NCI-H1048 (cell line): Measurements from ENCODE around the gene PPM1F.

Experiments
- DNase-seq: peaks from one replicate; lab custom pipeline; 2025; lab: John Stamatoyannopoulos, UW

The PPM1F gene

DNA sequence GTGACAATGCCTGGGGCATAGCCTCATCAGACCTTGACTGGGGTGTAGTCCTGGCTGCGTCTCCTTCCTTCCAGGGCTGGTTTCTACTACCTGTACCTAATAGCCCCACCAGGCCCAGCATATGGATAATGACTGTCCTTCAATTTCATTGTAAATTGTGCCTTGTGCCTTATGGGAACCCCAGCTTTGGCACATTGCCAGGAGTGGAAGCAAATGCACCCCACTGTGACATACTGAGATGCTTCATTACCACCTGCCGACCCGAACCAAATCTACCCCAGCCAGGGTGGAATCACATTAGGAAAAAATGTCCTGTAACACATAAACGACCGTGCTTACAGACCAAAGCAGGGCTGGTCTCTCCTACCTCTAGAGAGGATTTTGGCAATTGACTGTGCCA is 22.6 kb upstream of the PPM1F start:
- no peak for DNase-seq

- DNase-seq, result no peak
Observed at GRCh38 chr22:21974058-21974649, 21.5 kb upstream of the PPM1F start.

- DNase-seq, result no peak
Observed at GRCh38 chr22:21972806-21973205, 20.2 kb upstream of the PPM1F start.

DNA sequence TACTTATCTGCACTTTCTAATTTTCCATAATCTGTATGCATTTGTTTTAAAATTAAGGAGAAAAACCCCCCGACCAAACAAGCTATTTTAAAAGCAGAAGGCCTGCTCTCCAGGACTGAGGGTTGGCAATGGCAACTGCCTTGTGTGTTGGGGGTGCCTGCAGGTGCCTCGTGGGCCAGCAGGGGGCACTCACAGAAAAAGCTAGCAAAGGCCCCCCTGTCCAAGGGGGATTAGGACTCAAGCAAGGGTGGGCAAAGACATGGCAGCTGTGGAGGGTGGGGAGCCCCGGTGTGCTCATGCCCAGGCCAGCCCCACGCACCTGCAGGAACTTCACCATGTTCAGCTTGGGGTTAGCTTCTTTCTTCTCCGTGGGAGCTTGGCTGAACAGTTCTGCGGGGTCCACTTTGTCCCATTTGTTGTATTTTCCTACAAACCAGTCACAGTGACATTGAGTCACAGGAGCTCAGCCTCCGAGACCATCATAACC is 19.7 kb upstream of the PPM1F start:
- no peak for DNase-seq

DNA sequence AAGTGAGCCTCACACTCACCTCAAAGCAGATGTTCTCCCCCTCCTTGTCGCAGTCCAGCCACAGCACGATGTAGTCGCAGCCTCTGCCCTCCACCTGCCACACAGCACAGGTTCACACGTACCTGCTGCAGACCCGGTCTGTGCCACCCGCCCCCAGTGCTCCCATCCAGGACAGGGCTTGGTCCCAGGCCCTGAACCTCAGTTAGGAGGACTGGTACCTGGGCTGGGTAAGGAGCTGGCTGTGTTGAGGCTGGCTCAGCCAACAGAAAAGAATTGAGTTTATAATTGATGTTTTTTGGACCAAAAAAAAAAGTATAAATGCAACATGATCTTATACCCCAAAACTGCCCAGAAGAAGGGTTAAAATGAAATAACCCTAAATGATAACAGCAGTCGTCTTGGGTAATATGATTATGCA is 19.2 kb upstream of the PPM1F start:
- DNase-seq, result no peak

DNA sequence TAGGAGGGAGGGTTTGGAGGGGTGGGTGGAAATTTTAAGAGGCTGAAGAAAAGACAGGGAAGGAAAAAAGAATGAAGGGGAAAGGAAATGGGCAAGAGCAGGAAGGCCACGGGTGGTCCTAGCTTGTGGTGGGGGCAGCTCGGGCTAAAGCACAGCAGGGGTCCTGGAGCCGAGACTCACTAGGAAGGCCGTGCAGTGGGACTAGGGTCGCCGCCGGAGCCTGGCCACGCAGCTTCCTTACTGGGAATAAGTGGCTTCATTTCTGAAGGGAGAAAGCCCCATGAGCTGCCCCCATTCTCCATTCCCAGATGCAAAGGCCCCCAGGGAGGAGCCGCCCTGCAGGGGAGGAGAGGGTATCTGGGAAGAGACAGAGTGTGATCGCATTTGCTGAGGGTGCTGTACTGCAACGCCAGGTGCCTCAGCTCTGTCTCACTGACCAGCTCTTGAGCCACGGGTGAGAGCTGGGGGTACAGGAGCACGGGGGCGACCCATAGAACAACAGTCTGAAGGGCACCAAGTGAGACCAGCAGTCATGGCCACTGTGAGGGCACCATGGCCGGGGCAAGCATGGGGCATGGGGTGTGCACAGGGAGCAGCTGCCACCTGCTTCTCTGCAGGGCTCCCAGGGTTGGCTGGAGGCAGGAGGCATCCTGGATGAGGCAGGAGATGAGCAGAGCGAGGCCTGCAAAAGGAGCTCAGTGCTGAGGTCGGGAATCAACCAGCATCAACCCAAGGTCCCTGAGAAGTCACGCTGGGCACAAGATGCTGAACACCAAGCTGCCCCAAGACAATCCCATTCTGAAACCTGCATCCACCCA is 18.4 kb upstream of the PPM1F start:
- DNase-seq, result no peak

DNA sequence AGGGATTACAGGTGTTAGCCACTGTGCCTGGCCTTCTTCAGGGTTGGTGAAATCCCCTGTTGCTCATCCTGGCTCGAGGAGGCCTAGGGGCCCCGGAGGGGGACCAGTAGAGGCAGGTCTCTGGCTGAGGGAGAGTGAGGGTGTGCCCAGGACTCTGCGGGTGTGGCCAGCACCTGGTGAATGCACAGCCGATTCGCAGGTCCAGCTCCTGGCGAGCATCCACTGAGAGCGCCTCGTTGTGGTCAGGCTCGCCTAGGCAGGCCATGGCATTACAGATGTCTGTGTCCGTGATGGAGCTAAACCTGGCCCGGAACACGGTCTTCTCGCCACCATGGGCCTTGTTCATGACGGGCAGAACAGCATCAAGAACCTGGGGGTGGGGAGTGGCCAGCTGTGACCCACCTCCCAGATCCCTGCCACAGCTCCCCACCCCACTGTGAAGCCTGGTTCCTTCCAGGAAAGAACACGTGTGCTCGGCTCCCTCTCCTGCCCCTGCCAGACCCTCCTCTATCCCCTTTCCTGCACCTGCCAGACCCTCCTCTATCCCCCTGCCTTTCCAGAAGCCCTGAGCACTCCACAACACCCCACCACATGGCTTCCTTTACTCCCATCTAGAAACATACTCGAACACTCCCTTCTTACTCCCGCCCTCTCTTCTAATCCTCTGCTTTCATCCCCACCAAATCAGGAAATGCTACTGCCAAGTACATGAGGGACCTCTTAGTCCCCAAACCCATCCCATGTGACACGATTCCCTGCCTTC is 17.6 kb upstream of the PPM1F start:
- no peak for DNase-seq

DNA sequence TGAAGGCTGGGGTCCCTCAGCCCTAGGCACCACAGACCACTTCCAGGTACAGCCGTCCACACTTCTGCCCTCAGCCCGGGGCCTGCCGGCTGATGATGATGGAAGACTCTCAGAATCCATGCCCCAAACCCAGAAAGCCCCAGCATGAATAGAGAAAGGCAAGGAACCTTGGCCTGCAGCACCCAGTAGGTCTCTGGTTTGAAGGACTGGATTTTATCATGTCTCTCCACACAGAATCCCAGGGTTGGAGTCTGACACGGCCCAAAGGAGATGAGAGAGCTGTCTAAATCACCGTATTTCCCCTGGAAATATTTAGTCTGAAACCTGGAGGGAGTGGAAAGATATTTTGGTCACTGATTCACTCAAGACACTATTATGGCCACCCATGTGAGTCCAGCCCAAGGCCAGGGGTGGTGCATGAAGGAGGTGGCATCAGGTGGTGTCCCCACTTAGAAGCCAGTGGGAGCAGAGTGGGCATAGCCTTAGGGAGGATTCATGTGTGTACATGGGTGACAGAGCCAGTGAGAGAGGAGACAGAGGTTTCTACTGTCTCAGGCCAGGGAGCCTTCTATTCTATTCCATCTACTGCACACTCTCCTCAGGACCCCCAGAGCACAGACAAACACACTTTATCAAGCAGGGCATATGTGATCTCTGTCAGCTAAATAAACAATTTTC is 15.9 kb upstream of the PPM1F start:
- no peak for DNase-seq

DNA sequence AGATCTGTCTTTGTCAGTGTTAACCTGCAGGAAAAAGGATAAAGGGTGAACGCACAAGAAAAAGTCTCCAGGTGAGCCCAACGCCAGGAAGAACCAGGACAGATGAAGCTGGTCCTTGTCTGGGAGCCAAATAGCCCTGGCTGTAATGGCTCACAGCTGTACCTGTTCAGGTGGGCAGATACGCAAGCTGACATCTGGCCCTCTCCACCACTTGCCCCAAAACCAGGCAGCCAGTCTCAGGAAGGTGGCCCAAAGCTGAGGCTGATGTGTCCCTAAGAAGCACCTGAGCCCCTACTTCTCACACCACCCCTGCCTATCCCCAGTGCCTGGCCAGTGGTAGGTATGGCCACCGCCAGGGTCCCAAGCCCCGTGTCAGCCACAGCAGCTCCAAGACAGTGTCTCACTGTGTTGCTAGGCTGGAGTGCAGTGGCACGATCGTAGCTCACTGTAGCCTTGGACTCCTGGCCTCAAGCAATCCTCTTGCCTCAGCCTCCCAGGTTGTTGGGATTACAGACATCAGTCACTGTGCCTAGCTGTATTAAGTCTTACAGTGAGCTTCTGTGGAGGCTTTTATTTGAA is 15.1 kb upstream of the PPM1F start:
- DNase-seq, result no peak

- DNase-seq, result no peak
Observed at GRCh38 chr22:21966643-21967516, 14.2 kb upstream of the PPM1F start.

DNA sequence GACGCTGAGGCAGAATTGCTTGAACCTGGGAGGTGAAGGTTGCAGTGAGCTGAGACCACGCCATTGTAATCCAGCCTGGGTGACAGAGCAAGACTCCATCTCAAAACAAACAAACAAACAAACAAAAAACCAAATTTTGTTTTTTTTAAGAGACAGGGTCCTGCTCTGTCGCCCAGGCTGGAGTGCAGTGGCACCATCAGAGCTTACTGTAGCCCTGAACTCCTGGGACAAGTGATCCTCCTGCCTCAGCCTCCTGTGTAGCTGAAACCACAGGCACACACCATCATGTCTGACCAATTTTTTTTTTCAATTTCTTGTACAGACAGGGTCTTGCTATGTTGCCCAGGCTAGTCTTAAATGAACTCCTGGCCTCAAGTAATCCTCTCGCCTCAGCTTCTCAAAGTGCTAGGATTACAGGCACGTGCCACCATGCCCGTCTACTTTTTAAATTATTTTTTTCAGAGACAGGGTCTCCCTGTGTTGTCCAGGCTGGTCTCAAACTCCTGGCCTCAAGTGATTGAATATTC is 13.2 kb upstream of the PPM1F start:
- no peak for DNase-seq

- DNase-seq, result no peak
Observed at GRCh38 chr22:21964918-21965484, 12.4 kb upstream of the PPM1F start.

- no peak for DNase-seq
Observed at GRCh38 chr22:21964234-21964633, 11.6 kb upstream of the PPM1F start.

- DNase-seq, result no peak
Observed at GRCh38 chr22:21963790-21964211, 11.2 kb upstream of the PPM1F start.

GRCh38 chr22:21963286-21963685 is 10.6 kb upstream of the PPM1F start:
- DNase-seq, result no peak

- no peak for DNase-seq
Observed at GRCh38 chr22:21962655-21962949, 10.0 kb upstream of the PPM1F start.

GRCh38 chr22:21961886-21962654 is 9.4 kb upstream of the PPM1F start:
- no peak for DNase-seq

DNA sequence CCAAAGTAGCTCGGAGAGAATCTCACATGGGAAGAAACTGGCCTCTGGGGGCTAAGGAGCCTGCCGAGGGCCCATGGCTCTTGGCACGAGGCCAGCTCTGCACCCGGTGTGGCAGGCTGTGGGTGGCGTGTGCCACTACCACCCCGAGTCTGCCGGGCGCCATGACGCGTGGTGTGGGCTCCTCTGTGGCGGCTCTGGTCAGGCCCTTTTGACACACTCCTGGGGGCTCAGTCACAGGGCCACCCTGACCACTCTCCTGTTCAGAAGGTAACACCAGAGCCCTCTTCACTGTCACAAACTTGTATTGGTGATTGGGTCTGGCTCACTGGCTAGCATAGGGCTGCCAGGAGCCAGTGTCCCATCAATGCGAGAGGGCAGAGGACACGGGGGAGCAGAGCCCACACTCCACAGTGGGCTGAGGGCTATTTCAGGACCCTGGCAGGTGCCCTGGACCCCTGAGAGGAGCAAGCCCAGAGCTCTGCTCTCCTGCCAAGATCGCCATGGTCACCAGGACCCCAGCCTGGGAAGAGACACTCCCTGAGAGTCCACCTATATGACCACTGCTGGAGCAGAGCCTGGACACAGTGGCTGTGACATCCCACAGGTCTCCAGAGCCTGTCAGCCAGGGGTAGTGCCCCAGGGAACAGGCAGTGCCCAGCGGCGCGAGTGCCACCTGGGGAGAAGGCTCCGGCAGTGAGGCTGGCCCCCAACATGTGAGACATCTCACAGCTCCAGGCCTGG is 8.6 kb upstream of the PPM1F start:
- DNase-seq, result no peak
